ENCODE data around the gene C11orf68. TPM values are rescaled to one million over a fixed set of nuclear protein-coding genes. Genes with fewer than 3 reads are reported as not detected.

Gene C11orf68
- total RNA-seq, 1 donor from 2014 or later: 27.2 TPM

GRCh38 chr11:65873318-65874156 is 45.3 kb downstream of the C11orf68 start:
- H3K27me3 Mint-ChIP-seq (ENCODE audit: low read depth): peaks cover 4% of the 10 kb centered on the region
- no peaks in the 10 kb centered on the region for H3K9me3 Mint-ChIP-seq

GRCh38 chr11:65872586-65873317 is 46.1 kb downstream of the C11orf68 start, which contains the start of gene EFEMP2:
TSS of gene EFEMP2 (minus strand) at chr11:65872800. CDS start at chr11:65872354, 446 bp downstream.
- H3K4me3 Mint-ChIP-seq: peak within 1 kb of the TSS; percentile 92
- peak within 1 kb of the TSS; percentile 81 for H3K27ac Mint-ChIP-seq (ENCODE audit: unreplicated experiment)
- peaks cover 4% of the 10 kb centered on the region for H3K27me3 Mint-ChIP-seq (ENCODE audit: low read depth)
- no peaks in the 10 kb centered on the region for H3K9me3 Mint-ChIP-seq
- peaks cover 31% of the 10 kb centered on the region for H3K4me1 Mint-ChIP-seq
- no peak for TF ChIP-seq CTCF (conservative IDR thresholded peaks at IDR 0.05)
- no peaks in the 10 kb centered on the region for H3K36me3 Mint-ChIP-seq (ENCODE audit: low read depth)
- no peak for DNase-seq (ENCODE audit: low read depth, low spot score)

More at GRCh38 chr11:65873318-65874156, 45.3 kb downstream of the C11orf68 start:
- peak overlapping the region; percentile 92 for H3K4me3 Mint-ChIP-seq
- no peaks in the 10 kb centered on the region for H3K36me3 Mint-ChIP-seq (ENCODE audit: low read depth)
- peak; percentile 98 for DNase-seq (ENCODE audit: low read depth, low spot score)
- peak overlapping the region; percentile 81 for H3K27ac Mint-ChIP-seq (ENCODE audit: unreplicated experiment)
- TF ChIP-seq CTCF (conservative IDR thresholded peaks at IDR 0.05): no peak
- peaks cover 25% of the 10 kb centered on the region for H3K4me1 Mint-ChIP-seq

- H3K27me3 Mint-ChIP-seq (ENCODE audit: low read depth): peaks cover 4% of the 10 kb centered on the region
- no peak for TF ChIP-seq CTCF (conservative IDR thresholded peaks at IDR 0.05)
- peak overlapping the region; percentile 85 for H3K4me3 Mint-ChIP-seq
- no peak for DNase-seq (ENCODE audit: low read depth, low spot score)
- peaks cover 3% of the 10 kb centered on the region for H3K36me3 Mint-ChIP-seq (ENCODE audit: low read depth)
- no peaks in the 10 kb centered on the region for H3K9me3 Mint-ChIP-seq
- peaks cover 38% of the 10 kb centered on the region for H3K4me1 Mint-ChIP-seq
- peak overlapping the region; percentile 6 for H3K27ac Mint-ChIP-seq (ENCODE audit: unreplicated experiment)
These were observed 46.9 kb downstream of the C11orf68 start for GRCh38 chr11:65871811-65872548.

- Mint-ChIP-seq H3K4me3 (peak overlapping the region; percentile 85), H3K36me3 (ENCODE audit: low read depth) (peaks cover 3% of the 10 kb centered on the region), H3K27ac (ENCODE audit: unreplicated experiment) (peak overlapping the region; percentile 19), H3K9me3 (no peaks in the 10 kb centered on the region), H3K4me1 (peaks cover 38% of the 10 kb centered on the region), H3K27me3 (ENCODE audit: low read depth) (peaks cover 4% of the 10 kb centered on the region)
- DNase-seq (ENCODE audit: low read depth, low spot score): no peak
- TF ChIP-seq CTCF (conservative IDR thresholded peaks at IDR 0.05): no peak
These were observed 47.9 kb downstream of the C11orf68 start for GRCh38 chr11:65870706-65871681.
